Neural cell (in vitro differentiated cells): ENCODE data around the gene CACNA1E.

Experiments
- CTCF ChIP-seq: fragments of 450-650 bp; IDR thresholded peaks from 2 replicates; pipeline ENCODE4 v1.5.1; 2014; ENCODE audit warnings: antibody characterized with exemption, mild to moderate bottlenecking, moderate library complexity; ENCODE audit not compliant: poor library complexity, severe bottlenecking
- MXI1 ChIP-seq: fragments of 450-650 bp; conservative IDR thresholded peaks from 2 replicates; pipeline ENCODE4 v1.6.1; 2014; ENCODE audit warnings: antibody characterized with exemption, mild to moderate bottlenecking; ENCODE audit not compliant: poor library complexity, severe bottlenecking
- POLR2AphosphoS5 ChIP-seq: IDR thresholded peaks from 2 replicates; pipeline ENCODE4 v1.6.1; 2012
- TAF1 ChIP-seq: IDR thresholded peaks from 2 replicates; pipeline ENCODE4 v1.6.1; 2012; ENCODE audit warnings: low read depth

- TF ChIP-seq CTCF, result no peak
- TF ChIP-seq TAF1, result no peak
- no peak for TF ChIP-seq POLR2AphosphoS5
- no peak for TF ChIP-seq MXI1
Measured at GRCh38 chr1:181651276-181651675, 168.0 kb downstream of the CACNA1E start.
